ENCODE results near the gene AATK.

GRCh38 chr17:81193051-81193410 is 27.0 kb upstream of the AATK start:
- TF ChIP-seq, protein P1, sequence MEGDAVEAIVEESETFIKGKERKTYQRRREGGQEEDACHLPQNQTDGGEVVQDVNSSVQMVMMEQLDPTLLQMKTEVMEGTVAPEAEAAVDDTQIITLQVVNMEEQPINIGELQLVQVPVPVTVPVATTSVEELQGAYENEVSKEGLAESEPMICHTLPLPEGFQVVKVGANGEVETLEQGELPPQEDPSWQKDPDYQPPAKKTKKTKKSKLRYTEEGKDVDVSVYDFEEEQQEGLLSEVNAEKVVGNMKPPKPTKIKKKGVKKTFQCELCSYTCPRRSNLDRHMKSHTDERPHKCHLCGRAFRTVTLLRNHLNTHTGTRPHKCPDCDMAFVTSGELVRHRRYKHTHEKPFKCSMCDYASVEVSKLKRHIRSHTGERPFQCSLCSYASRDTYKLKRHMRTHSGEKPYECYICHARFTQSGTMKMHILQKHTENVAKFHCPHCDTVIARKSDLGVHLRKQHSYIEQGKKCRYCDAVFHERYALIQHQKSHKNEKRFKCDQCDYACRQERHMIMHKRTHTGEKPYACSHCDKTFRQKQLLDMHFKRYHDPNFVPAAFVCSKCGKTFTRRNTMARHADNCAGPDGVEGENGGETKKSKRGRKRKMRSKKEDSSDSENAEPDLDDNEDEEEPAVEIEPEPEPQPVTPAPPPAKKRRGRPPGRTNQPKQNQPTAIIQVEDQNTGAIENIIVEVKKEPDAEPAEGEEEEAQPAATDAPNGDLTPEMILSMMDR (IDR thresholded peaks at IDR 0.05) = no peak
- no peak for TF ChIP-seq POLR2A (IDR thresholded peaks at IDR 0.05)

Measured in thyroid gland (tissue), 4 donors.